AG09309 (cell line): Measurements from ENCODE around the gene UGT1A8.
"Not testable (repeated sequence)": the region's sequence is repeated elsewhere in the genome, so short reads cannot be mapped to it uniquely, and the experiment has no call there.

Source experiments
- DNase-seq: peaks from one replicate; pipeline ENCODE4 v3.0.0-alpha.2; 2010; ENCODE audit warnings: low read depth
- H3K4me3 ChIP-seq: 2 replicates; pipeline ENCODE4 v1.5.1; 2011; ENCODE audit warnings: mild to moderate bottlenecking, low read depth, low read length, moderate library complexity; ENCODE audit not compliant: control insufficient read depth
- TF ChIP-seq, protein P1 (sequence below): IDR thresholded peaks from 2 replicates; pipeline ENCODE4 v1.5.1; 2011; ENCODE audit warnings: mild to moderate bottlenecking, low read depth, low read length, inconsistent platforms; ENCODE audit not compliant: insufficient read depth, control insufficient read depth; ENCODE audit errors: missing control alignments

UGT1A8 gene

DNA sequence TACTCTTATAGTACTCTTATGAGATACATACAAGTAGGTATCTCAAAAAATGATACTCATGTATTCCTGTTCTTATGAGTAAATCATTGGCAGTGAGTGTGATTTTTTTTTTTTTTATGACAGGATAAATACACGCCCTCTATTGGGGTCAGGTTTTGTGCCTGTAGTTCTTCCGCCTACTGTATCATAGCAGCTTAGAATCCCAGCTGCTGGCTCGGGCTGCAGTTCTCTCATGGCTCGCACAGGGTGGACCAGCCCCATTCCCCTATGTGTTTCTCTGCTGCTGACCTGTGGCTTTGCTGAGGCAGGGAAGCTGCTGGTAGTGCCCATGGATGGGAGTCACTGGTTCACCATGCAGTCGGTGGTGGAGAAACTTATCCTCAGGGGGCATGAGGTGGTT lies at the start of gene UGT1A8:
Gene UGT1A8, plus strand, starts transcription at position 158 of the 400 bp plus-strand sequence. Its CDS starts 75 bp downstream, at position 233.
- not testable (repeated sequence) for H3K4me3 ChIP-seq, DNase-seq

DNA sequence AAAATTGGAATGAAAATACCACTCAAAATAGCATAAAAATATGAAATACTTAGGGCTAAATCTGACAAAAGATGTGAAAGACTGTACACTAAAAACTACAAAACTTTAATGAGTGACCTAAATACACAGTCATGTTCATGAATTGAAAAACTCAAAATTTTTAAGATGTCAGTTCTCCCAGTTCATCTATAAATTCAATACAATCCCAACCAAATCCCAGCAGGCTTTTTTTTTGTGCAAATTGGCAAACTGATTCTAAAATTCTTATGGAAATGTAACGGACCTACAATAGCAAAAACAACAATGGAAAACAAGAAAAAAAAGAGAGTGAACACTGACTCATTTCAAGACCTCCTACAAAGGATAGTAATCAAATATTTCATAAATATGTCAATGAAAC lies 46.4 kb upstream of the UGT1A8 start:
- TF ChIP-seq, protein P1, sequence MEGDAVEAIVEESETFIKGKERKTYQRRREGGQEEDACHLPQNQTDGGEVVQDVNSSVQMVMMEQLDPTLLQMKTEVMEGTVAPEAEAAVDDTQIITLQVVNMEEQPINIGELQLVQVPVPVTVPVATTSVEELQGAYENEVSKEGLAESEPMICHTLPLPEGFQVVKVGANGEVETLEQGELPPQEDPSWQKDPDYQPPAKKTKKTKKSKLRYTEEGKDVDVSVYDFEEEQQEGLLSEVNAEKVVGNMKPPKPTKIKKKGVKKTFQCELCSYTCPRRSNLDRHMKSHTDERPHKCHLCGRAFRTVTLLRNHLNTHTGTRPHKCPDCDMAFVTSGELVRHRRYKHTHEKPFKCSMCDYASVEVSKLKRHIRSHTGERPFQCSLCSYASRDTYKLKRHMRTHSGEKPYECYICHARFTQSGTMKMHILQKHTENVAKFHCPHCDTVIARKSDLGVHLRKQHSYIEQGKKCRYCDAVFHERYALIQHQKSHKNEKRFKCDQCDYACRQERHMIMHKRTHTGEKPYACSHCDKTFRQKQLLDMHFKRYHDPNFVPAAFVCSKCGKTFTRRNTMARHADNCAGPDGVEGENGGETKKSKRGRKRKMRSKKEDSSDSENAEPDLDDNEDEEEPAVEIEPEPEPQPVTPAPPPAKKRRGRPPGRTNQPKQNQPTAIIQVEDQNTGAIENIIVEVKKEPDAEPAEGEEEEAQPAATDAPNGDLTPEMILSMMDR, result no peak
- no peak overlapping the region for H3K4me3 ChIP-seq
- no peak for DNase-seq

DNA sequence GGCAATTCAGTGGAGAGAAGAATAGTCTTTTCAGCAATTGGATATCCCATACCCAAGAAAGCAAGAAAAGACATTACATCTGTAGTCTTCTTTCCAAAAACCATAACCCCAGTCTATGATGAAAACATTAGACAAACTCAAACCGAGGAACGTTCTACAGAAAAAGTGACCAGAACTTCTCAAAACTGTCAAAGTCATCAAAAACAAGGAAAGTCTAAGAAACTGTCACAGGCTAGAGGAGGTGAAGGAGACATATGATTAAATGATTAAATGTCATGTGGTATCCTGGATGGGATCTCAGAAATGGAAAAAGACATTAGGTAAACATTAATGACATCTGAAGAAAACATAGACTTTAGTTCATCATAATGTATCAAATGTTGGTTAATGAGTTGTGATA lies 46.0 kb upstream of the UGT1A8 start:
- TF ChIP-seq, protein P1, result no peak
- no peak overlapping the region for H3K4me3 ChIP-seq
- no peak for DNase-seq

DNA sequence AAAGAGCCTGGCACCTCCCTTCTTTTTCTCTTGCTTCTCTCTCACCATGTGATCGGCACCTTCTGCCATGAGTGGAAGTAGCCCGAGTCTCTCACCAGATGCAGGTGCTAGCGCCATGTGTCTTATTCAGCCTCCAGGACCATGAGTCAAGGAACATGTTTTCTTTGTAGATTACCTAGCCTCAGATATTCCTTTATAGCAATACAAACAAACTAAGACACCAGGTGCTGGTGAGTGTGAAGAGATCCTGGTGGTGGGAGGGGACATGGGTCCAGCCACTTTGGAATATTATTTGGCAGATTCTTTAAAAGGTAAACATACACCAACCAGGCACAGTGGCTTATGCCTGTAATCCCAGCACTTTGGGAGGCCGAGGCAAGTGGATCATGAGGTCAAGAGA lies 45.0 kb upstream of the UGT1A8 start:
- TF ChIP-seq, protein P1, result no peak
- no peak overlapping the region for H3K4me3 ChIP-seq
- no peak for DNase-seq

DNA sequence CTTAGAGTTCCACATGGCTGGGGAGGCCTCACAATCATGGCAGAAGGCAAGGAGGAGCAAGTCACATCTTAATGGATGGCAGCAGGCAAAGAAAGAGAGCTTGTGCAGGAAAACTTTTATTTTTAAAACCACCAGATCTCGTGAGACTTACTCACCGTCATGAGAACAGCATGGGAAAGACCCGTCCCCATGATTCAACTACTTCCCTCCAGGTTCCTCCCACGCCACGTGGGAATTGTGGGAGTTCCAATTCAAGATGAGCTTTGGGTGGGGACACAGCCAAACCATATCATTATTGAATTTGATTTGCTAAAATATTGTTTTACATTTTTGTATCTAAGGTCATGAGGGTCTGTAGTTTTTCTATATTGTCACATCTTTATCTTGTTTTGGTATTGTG lies 40.1 kb upstream of the UGT1A8 start:
- DNase-seq, H3K4me3 ChIP-seq: not testable (repeated sequence)

DNA sequence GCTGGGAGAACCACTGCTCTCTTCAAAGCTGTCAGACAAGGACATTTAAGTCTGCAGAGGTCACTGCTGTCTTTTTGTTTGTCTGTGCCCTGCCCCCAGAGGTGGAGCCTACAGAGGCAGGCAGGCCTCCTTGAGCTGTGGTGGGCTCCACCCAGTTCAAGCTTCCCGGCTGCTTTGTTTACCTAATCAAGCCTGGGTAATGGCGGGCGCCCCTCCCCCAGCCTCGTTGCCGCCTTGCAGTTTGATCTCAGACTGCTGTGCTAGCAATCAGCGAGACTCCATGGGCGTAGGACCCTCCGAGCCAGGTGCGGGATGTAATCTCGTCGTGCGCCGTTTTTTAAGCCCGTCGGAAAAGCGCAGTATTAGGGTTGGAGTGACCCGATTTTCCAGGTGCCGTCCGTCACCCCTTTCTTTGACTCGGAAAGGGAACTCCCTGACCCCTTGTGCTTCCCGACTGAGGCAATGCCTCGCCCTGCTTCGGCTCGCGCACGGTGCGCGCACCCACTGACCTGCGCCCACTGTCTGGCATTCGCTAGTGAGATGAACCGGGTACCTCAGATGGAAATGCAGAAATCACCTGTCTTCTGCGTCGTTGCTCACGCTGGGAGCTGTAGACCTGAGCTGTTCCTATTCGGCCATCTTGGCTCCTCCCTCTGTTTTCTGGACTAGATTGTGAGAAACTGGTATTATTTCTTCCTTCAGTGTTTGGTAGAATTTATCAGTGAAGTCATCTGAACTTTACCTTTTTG lies 34.0 kb upstream of the UGT1A8 start:
- H3K4me3 ChIP-seq, DNase-seq: not testable (repeated sequence)

DNA sequence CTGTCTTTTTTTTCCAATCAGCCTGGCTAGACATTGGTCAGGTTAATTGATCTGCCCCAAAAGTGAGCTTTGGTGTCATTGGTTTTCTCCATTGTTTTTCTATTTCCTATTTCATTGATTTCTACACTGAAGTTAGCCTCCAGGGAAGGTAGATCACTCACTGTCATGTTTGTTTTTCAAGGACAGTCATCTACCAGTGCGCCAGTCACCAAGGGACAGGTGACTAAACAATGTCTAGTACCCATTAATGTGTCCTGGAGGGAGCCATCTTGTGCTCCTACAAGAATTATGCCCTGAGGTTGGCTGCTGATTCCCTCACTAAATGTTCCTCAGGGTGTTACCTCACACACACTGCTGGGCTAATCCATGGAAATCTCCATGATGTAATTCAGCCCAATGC lies 33.2 kb upstream of the UGT1A8 start:
- no peak for DNase-seq
- TF ChIP-seq, protein P1, result no peak
- no peak overlapping the region for H3K4me3 ChIP-seq

DNA sequence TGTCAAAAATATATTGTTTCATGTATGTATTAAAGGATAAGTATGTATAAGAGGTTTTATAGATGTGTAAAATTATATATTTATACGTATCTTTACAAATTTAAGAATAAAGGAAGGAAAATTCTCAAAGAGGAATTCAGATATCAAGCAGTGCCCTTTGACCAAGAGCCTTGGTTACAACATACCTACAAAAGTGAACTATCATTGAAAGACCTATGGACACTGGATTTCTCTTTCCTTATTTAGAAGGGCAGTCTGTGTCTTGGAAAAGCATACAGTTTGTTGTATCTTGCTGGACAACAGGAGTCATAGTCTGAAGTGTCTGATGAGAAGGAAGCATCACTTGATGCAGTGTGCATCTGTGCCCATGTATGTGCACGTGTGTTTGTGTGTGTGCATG lies 29.0 kb upstream of the UGT1A8 start:
- TF ChIP-seq, protein P1, result no peak
- no peak for DNase-seq
- no peak overlapping the region for H3K4me3 ChIP-seq

DNA sequence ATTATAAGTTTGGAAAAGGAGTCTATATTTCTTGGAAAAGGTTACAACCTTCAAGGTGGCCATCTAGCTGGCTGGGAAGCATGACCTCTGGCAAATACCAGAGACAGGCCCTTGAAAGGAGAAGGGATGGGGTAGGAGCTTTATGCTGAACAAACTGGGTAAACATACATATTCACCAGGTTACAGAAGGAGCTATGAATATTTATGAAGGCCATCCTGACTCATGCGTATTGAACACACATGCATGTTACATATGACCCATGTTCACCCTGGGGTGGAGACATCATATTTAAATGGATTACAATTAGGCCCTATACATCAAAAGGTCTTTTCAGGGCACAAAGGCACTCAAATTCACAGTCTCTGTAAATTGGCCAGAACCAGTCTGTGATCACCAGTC lies 24.7 kb upstream of the UGT1A8 start:
- H3K4me3 ChIP-seq, DNase-seq: not testable (repeated sequence)
